ENCODE results near the gene CDHR3. TPM values are rescaled to one million over a fixed set of nuclear protein-coding genes. Genes with fewer than 3 reads are reported as not detected.

CDHR3 gene
- total and polyA plus RNA-seq, 2 of the 8 experiments (the other 6 are each of a cell fraction or from before 2014, with no cell fraction given), result 6.4 to 6.8 TPM

GRCh38 chr7:106006906-106007305, 43.8 kb downstream of the CDHR3 start:
- 91% methylated on average over 5 of the region's 5 CpGs; no CpG with 5 or more reads in 1 of the 2 experiments for WGBS, 2 experiments (ENCODE audit: extremely low coverage in 1 of 2, insufficient coverage in 1 of 2, insufficient read length in 1 of 2, insufficient replicate concordance in 2 of 2, low coverage in 1 of 2, low lambda C conversion rate in 2 of 2, missing lambda C conversion rate in 1 of 2)
- ChIA-PET CTCF (ENCODE audit: partially characterized antibody) (interaction anchor here (1.0 to 8.6 kb wide), 7 partner anchors 9 to 129 kb away, joined by 3 to 61 read pairs (median 15); no protein-coding TSS in a partner anchor), POLR2A (ENCODE audit: partially characterized antibody) (no interaction called here)
- Histone ChIP-seq H2BK5ac (ENCODE audit: low read depth, low read length) (no peak overlapping the region), H4K8ac (ENCODE audit: extremely low read depth, insufficient read depth, low read length) (no peak overlapping the region), H4K91ac (replicated peaks; ENCODE audit: insufficient read length, low read length) (no peak overlapping the region), H2AK5ac (ENCODE audit: low read depth, low read length) (no peak overlapping the region), H3K23ac (ENCODE audit: insufficient read length) (no peak overlapping the region), H2BK20ac (ENCODE audit: low read length) (no peak overlapping the region), H3K27ac (ENCODE audit: low read depth, low read length) (no peak overlapping the region), H3K9ac (replicated peaks in 1 of 4; ENCODE audit: extremely low read depth in 1 of 4, low read depth in 3 of 4, low read length in 3 of 4) (no peak overlapping the region), H3K4me2 (ENCODE audit: insufficient read depth in 1 of 2, low read depth in 2 of 2, low read length in 2 of 2) (no peak overlapping the region), H3K23me2 (ENCODE audit: low read depth, low read length) (no peaks in the 10 kb centered on the region), H3K36me3 (ENCODE audit: control insufficient read depth in 2 of 4, insufficient read depth in 4 of 4, low read length in 3 of 4) (0 out of 8 replicates have a peak, but pooled peaks cover 0 to 2% (median 0%) of the 10 kb centered on the region in 4 experiments), H3K4ac (replicated peaks; ENCODE audit: insufficient read length, low read depth, low read length) (no peak overlapping the region), H3K27me3 (replicated peaks in 1 of 4; ENCODE audit: control insufficient read depth in 3 of 4, extremely low read depth in 1 of 4, insufficient read depth in 3 of 4, low read length in 3 of 4) (peaks cover 0 to 3% (median 2%) of the 10 kb centered on the region in 4 experiments; a peak in 3 of 7 replicates), H3K9me3 (ENCODE audit: insufficient read depth in 2 of 2, low read depth in 1 of 2, low read length in 1 of 2) (peaks cover 16 to 25% of the 10 kb centered on the region in 2 experiments), H2BK12ac (ENCODE audit: low read depth, low read length) (no peak overlapping the region), H3K79me2 (ENCODE audit: control insufficient read depth in 1 of 2, insufficient read depth in 2 of 2, low read length in 2 of 2) (no peaks in the 10 kb centered on the region), H2AFZ (ENCODE audit: low read length) (no peak overlapping the region), H4K20me1 (replicated peaks in 1 of 2; ENCODE audit: control insufficient read depth in 1 of 2, insufficient read depth in 2 of 2, low read length in 2 of 2) (no peaks in the 10 kb centered on the region), H4K5ac (ENCODE audit: insufficient read length, low read depth, low read length) (no peak overlapping the region), H3K56ac (replicated peaks; ENCODE audit: insufficient read length, low read depth, low read length) (no peak overlapping the region), H3K4me1 (replicated peaks in 1 of 4; ENCODE audit: control insufficient read depth in 3 of 4, insufficient read depth in 4 of 4, low read length in 3 of 4) (peaks cover 3 to 12% (median 6%) of the 10 kb centered on the region in 4 experiments; a peak in 6 of 7 replicates), H2BK120ac (replicated peaks; ENCODE audit: low read depth, low read length) (no peak overlapping the region), H3K14ac (ENCODE audit: insufficient read length) (no peak overlapping the region), H2BK15ac (ENCODE audit: low read length) (no peak overlapping the region), H3K4me3 (ENCODE audit: extremely low read depth in 1 of 4, insufficient read depth in 2 of 4, low read depth in 3 of 4, low read length in 4 of 4) (no peak overlapping the region), H3K18ac (ENCODE audit: extremely low read depth, low read length) (no peak overlapping the region), H3K79me1 (ENCODE audit: low read depth, low read length) (no peaks in the 10 kb centered on the region)
- FAIRE-seq (no peak), DNase-seq (ENCODE audit: low read depth in 1 of 2, low spot score in 2 of 2) (no peak)
- no peak for TF ChIP-seq NANOG (IDR thresholded peaks at IDR 0.05; ENCODE audit: insufficient read depth, low read depth, low read length, poor library complexity, severe bottlenecking)
